ENCODE data around the gene SLC49A3. TPM values are rescaled to one million over a fixed set of nuclear protein-coding genes. Genes with fewer than 3 reads are reported as not detected.

Gene SLC49A3
- total and polyA plus RNA-seq, 2 of the 13 experiments (the other 11 are each of a cell fraction or from before 2014, with no cell fraction given): 0.07 to 0.17 TPM

DNA sequence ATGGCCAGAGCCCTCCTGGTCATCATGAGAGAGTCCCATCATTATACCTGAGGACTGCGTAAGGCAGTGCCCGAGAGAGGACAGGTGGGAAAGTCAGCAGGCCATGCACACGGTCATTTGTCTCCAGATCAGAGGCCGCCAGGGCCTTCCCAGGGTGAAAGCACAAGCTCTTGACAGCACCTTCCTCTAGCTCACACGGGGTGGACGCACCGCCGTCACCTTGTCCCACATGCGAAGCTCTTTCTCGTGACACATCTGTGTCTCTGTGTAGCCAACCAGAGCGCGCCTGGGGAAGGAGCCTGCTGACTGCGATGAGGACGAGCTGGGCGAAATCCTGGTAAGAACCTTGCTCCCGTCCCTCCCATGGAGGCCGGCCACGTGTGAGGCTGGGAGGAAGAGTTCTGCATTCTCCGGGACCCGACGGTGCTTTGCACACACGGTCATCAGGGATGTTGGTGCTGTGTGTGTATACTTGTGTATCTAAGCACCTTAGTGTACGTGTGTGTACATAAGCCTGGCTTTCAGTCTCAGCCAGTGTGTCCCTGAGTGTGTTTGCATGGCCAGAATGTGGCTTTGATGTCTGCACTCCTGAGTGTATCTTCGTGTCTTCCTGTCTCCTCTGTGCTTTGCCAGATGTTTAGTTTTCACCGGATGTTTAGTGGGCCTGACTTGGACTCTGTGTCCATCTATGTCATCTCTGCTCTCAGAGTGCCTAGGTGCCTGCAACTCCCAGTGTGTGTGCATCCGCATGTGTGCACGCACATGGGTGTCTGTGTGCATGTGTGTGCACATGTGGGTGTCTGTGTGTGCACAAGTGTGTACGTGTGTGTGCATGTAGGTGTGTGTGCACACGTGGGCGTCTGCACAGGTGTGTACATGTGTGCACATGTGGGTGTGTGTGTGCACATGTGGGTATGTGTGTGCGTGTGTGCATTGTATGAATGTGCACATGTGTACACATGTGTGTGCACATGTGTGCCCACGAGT is 30.0 kb downstream of the SLC49A3 start (continued):
- TF ChIP-seq, protein P1, sequence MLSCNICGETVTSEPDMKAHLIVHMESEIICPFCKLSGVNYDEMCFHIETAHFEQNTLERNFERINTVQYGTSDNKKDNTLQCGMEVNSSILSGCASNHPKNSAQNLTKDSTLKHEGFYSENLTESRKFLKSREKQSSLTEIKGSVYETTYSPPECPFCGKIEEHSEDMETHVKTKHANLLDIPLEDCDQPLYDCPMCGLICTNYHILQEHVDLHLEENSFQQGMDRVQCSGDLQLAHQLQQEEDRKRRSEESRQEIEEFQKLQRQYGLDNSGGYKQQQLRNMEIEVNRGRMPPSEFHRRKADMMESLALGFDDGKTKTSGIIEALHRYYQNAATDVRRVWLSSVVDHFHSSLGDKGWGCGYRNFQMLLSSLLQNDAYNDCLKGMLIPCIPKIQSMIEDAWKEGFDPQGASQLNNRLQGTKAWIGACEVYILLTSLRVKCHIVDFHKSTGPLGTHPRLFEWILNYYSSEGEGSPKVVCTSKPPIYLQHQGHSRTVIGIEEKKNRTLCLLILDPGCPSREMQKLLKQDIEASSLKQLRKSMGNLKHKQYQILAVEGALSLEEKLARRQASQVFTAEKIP (CRISPR knock-in tag; IDR thresholded peaks at IDR 0.05; ENCODE audit: borderline replicate concordance): no peak
- TF ChIP-seq, protein P2, sequence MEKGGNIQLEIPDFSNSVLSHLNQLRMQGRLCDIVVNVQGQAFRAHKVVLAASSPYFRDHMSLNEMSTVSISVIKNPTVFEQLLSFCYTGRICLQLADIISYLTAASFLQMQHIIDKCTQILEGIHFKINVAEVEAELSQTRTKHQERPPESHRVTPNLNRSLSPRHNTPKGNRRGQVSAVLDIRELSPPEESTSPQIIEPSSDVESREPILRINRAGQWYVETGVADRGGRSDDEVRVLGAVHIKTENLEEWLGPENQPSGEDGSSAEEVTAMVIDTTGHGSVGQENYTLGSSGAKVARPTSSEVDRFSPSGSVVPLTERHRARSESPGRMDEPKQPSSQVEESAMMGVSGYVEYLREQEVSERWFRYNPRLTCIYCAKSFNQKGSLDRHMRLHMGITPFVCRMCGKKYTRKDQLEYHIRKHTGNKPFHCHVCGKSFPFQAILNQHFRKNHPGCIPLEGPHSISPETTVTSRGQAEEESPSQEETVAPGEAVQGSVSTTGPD (CRISPR knock-in tag; IDR thresholded peaks at IDR 0.05): no peak
- TF ChIP-seq ZNF101 (CRISPR knock-in tag; IDR thresholded peaks at IDR 0.05; ENCODE audit: borderline replicate concordance, low read depth): no peak
- TF ChIP-seq HNRNPK (IDR thresholded peaks at IDR 0.05; ENCODE audit: low read depth, low read length, poor library complexity, severe bottlenecking): no peak
- TF ChIP-seq MAZ (IDR thresholded peaks at IDR 0.05; ENCODE audit: borderline replicate concordance, low read depth, low read length): no peak
- TF ChIP-seq MAZ (CRISPR knock-in tag; IDR thresholded peaks at IDR 0.05; ENCODE audit: low read depth): no peak
- no peak for TF ChIP-seq ZNF33A (CRISPR knock-in tag; IDR thresholded peaks at IDR 0.05; ENCODE audit: borderline replicate concordance)
- TF ChIP-seq, protein P3, sequence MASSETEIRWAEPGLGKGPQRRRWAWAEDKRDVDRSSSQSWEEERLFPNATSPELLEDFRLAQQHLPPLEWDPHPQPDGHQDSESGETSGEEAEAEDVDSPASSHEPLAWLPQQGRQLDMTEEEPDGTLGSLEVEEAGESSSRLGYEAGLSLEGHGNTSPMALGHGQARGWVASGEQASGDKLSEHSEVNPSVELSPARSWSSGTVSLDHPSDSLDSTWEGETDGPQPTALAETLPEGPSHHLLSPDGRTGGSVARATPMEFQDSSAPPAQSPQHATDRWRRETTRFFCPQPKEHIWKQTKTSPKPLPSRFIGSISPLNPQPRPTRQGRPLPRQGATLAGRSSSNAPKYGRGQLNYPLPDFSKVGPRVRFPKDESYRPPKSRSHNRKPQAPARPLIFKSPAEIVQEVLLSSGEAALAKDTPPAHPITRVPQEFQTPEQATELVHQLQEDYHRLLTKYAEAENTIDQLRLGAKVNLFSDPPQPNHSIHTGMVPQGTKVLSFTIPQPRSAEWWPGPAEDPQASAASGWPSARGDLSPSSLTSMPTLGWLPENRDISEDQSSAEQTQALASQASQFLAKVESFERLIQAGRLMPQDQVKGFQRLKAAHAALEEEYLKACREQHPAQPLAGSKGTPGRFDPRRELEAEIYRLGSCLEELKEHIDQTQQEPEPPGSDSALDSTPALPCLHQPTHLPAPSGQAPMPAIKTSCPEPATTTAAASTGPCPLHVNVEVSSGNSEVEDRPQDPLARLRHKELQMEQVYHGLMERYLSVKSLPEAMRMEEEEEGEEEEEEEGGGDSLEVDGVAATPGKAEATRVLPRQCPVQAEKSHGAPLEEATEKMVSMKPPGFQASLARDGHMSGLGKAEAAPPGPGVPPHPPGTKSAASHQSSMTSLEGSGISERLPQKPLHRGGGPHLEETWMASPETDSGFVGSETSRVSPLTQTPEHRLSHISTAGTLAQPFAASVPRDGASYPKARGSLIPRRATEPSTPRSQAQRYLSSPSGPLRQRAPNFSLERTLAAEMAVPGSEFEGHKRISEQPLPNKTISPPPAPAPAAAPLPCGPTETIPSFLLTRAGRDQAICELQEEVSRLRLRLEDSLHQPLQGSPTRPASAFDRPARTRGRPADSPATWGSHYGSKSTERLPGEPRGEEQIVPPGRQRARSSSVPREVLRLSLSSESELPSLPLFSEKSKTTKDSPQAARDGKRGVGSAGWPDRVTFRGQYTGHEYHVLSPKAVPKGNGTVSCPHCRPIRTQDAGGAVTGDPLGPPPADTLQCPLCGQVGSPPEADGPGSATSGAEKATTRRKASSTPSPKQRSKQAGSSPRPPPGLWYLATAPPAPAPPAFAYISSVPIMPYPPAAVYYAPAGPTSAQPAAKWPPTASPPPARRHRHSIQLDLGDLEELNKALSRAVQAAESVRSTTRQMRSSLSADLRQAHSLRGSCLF (CRISPR knock-in tag; IDR thresholded peaks at IDR 0.05; ENCODE audit: borderline replicate concordance): no peak
- TF ChIP-seq CREB1 (IDR thresholded peaks at IDR 0.05): no peak
- no peak for TF ChIP-seq CREB1 (CRISPR knock-in tag; IDR thresholded peaks at IDR 0.05)
- no peak for TF ChIP-seq RBM39 (IDR thresholded peaks at IDR 0.05; ENCODE audit: low read depth, low read length, poor library complexity, severe bottlenecking)
- no peak for TF ChIP-seq ZNF30 (CRISPR knock-in tag; IDR thresholded peaks at IDR 0.05)
- TF ChIP-seq, protein P4, sequence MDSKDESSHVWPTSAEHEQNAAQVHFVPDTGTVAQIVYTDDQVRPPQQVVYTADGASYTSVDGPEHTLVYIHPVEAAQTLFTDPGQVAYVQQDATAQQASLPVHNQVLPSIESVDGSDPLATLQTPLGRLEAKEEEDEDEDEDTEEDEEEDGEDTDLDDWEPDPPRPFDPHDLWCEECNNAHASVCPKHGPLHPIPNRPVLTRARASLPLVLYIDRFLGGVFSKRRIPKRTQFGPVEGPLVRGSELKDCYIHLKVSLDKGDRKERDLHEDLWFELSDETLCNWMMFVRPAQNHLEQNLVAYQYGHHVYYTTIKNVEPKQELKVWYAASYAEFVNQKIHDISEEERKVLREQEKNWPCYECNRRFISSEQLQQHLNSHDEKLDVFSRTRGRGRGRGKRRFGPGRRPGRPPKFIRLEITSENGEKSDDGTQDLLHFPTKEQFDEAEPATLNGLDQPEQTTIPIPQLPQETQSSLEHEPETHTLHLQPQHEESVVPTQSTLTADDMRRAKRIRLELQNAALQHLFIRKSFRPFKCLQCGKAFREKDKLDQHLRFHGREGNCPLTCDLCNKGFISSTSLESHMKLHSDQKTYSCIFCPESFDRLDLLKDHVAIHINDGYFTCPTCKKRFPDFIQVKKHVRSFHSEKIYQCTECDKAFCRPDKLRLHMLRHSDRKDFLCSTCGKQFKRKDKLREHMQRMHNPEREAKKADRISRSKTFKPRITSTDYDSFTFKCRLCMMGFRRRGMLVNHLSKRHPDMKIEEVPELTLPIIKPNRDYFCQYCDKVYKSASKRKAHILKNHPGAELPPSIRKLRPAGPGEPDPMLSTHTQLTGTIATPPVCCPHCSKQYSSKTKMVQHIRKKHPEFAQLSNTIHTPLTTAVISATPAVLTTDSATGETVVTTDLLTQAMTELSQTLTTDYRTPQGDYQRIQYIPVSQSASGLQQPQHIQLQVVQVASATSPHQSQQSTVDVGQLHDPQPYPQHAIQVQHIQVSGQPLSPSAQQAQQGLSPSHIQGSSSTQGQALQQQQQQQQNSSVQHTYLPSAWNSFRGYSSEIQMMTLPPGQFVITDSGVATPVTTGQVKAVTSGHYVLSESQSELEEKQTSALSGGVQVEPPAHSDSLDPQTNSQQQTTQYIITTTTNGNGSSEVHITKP (CRISPR knock-in tag; IDR thresholded peaks at IDR 0.05; ENCODE audit: low read depth): no peak
- TF ChIP-seq ERF (CRISPR knock-in tag; IDR thresholded peaks at IDR 0.05): no peak
- no peak for TF ChIP-seq KMT2B (CRISPR knock-in tag; IDR thresholded peaks at IDR 0.05)
